ENCODE results near the gene TRPV2.

GRCh38 chr17:16475179-16475704, 59.9 kb downstream of the TRPV2 start:
- no peak for TF ChIP-seq FOXM1 (IDR thresholded peaks at IDR 0.05; ENCODE audit: borderline replicate concordance)
- no peak for TF ChIP-seq TARDBP (IDR thresholded peaks at IDR 0.05)
- TF ChIP-seq SP1 (IDR thresholded peaks at IDR 0.05): no peak
- no peak for TF ChIP-seq L3MBTL2 (conservative IDR thresholded peaks at IDR 0.05)
- no peak for TF ChIP-seq SUZ12 (IDR thresholded peaks at IDR 0.05)
- TF ChIP-seq ELF4 (IDR thresholded peaks at IDR 0.05): no peak
- TF ChIP-seq BHLHE40 (IDR thresholded peaks at IDR 0.05; ENCODE audit: borderline replicate concordance): no peak
- TF ChIP-seq CTBP1 (IDR thresholded peaks at IDR 0.05; ENCODE audit: borderline replicate concordance): no peak
- TF ChIP-seq LEF1 (IDR thresholded peaks at IDR 0.05; ENCODE audit: borderline replicate concordance): no peak
- no peak for TF ChIP-seq FOXK2 (IDR thresholded peaks at IDR 0.05)
- no peak for TF ChIP-seq FOXA1 (IDR thresholded peaks at IDR 0.05)
- TF ChIP-seq NFRKB (IDR thresholded peaks at IDR 0.05): no peak

Data from HEK293T (cell line).